ENCODE results near the gene TIAM2. TPM values are rescaled to one million over a fixed set of nuclear protein-coding genes. Genes with fewer than 3 reads are reported as not detected.
"Not testable (repeated sequence)": the region's sequence is repeated elsewhere in the genome, so short reads cannot be mapped to it uniquely, and the experiment has no call there.

Gene TIAM2
- 10.6 and 19.3 TPM in 2 replicates for total RNA-seq

- peak; percentile 47 for DNase-seq
Measured at GRCh38 chr6:154995254-154996015, at the start of gene TIAM2. Gene TIAM2 (plus strand): TSS chr6:154995315. CDS start chr6:155129224, 133,909 bp downstream.

DNA sequence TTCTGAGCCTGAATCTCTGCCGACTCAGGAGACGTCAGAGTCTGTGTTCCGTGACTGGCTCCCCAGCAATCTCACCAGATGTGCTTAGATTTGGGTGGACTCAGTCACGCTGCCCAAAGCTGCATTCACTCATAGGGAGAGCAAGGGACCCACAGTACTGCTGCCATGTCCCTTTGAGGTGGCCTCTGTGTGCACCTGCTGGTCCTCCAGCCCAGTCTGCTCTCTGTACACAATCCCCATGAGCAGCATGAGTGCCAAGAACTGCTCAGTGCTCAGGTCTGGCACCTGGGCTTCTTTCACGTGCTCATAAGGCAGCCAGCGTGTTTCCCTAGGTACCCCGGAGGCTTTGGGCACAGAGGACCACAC, 44.2 kb upstream of the TIAM2 start:
- DNase-seq, result no peak

DNA sequence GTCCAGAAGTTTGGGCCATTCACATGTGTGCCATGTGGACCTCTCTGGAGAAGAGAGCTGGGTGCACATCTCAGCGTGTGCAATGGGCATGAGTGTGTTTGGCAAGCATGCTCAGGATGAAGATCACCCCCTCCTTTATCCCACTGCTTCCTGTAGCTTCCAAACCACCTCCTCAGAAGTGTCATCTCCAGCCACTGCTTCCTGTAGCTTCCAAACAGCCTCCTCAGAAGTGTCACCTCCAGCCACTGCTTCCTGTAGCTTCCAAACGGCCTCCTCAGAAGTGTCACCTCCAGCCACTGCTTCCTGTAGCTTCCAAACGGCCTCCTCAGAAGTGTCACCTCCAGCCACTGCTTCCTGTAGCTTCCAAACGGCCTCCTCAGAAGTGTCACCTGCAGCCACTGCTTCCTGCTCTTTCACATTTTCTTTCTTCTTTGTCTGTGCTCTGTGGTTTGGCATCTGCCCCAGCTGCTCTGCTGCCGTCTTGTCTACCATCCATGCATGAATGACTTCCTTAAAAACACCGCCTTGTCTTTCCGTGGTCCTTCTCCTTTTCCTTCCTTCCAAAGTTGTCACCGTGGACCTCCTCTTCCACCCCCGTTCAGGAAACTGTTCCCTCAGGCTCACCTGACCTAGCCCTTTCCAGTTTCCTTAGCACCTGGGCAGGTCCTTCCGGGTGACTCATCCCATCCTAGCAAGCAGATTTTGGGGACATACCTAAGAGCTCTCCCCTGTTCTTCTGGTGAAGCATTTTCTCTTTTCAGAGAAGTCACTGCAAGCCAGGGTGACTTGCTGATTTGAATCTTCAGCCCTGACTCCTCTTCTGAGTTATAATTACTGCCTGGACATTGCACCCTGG, 43.5 kb upstream of the TIAM2 start:
- no peak for DNase-seq

DNA sequence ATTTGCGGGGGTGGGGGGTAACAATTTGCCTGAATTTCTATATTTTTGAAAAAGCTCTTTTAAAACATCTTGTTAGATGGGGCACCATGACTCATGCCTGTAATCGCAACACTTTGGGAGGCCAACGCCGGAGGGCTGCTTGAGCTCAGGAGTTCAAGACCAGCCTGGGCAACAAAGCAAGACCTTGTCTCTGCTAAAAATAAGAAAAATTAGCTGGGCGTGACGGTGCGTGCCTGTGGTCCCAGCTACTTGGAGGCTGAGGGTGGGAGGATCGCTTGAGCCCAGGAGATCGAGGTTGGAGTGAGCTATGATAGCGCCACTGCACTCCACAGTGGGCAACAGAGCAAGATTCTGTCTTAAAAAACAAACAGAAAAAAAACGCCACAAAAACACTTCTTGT, 41.5 kb upstream of the TIAM2 start:
- DNase-seq, result no peak

- DNase-seq, result no peak
Measured at GRCh38 chr6:154954347-154954746, 40.8 kb upstream of the TIAM2 start.

- no peak for DNase-seq
Measured at GRCh38 chr6:154956771-154957522, 38.2 kb upstream of the TIAM2 start.

- DNase-seq, result no peak
Measured at GRCh38 chr6:154958469-154958868, 36.6 kb upstream of the TIAM2 start.

- no peak for DNase-seq
Measured at GRCh38 chr6:154960299-154960843, 34.7 kb upstream of the TIAM2 start.

- DNase-seq, result no peak
Measured at GRCh38 chr6:154960854-154961530, 34.1 kb upstream of the TIAM2 start.

- peak; percentile 52 for DNase-seq
Measured at GRCh38 chr6:154962753-154963152, 32.4 kb upstream of the TIAM2 start.

GRCh38 chr6:154966065-154966770, 28.9 kb upstream of the TIAM2 start:
- DNase-seq, result not testable (repeated sequence)

- peak; percentile 64 for DNase-seq
Measured at GRCh38 chr6:154969796-154970195, 25.3 kb upstream of the TIAM2 start.

DNA sequence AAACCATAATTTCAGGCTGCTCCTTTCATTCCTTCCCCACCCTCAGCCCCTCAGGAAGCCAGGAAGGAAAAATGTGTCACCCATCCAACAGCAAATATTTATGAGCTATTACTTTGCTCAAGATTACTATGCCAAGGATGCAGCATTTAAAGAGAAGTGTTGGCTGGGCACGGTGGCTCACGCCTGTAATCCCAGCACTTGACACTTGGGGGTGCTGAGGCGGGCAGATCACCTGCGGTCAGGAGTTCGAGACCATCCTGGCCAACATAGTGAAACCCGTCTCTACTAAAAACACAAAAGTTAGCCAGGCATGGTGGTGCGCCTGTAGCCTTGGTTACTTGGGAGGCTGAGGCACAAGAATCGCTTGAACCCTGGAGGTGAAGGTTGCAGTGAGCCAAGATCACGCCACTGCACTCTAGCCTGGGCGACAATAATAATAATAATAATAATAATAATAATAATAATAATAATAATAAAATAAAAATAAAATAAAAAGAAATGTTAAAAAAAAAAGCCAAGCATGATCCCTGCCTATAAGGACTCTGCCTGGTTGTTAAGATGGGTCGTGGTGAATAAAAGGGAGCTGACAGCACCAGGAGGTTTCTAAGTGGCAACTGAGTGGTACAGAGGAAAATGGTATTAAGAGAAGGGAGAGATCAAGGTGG, 20.5 kb upstream of the TIAM2 start:
- DNase-seq, result no peak

DNA sequence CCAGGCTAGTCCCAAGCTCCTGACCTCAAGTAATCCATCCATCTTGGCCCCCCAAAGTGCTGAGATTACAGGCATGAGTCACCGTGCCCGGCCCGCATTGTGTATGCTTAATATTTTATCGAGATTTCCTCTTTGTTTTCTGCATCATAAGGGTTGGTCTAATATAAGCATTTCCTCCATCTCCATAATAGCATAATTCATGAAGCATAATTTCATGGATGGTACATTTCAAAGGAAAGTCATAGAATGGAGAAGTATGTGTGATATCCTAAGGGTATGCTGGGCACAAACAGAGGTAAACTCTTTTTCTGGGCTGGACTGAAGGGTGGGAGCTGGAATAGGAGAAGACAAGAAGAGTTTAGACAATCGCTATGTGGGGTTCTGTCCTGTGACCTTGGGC, 17.5 kb upstream of the TIAM2 start:
- DNase-seq, result no peak

- DNase-seq, result no peak
Measured at GRCh38 chr6:154980273-154981078, 14.6 kb upstream of the TIAM2 start.

DNA sequence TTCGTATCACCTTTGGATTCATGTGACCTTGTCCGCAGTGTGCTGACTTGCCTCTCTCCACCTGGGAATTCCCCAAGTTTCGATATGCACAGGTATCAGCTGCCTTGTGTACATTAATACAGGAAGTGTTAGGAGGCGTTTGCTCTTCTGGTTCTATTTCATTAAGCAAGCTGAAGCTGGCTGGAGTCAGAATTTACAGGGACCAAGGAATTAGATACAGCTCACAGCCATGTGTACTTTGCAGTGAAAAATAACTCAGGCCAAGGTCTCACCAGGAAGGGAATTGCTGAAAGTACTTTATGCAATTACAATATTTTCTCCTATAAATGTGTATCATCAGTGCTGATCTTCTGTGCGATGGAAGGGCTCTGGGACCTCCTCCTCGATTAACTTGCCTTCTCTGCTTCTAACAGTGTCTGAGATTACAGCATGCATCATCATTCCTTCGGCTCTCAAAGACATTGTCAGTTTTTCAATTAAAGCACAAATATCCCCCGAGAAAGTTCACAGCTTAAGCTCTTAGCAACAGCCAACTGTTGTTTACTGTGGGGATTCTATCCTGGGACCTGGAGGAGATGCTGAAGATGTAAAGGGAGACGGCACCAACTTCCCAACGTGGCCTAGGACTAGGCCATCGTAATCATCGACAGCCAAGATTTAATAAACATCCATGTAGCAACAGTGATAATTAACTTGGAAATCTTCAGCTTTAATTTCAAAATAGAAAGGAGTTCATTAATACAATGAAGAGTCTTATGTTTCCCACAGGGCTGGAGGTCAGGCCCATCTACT, 13.8 kb upstream of the TIAM2 start:
- DNase-seq, result no peak

GRCh38 chr6:154984146-154984545, 11.0 kb upstream of the TIAM2 start:
- DNase-seq, result no peak

DNA sequence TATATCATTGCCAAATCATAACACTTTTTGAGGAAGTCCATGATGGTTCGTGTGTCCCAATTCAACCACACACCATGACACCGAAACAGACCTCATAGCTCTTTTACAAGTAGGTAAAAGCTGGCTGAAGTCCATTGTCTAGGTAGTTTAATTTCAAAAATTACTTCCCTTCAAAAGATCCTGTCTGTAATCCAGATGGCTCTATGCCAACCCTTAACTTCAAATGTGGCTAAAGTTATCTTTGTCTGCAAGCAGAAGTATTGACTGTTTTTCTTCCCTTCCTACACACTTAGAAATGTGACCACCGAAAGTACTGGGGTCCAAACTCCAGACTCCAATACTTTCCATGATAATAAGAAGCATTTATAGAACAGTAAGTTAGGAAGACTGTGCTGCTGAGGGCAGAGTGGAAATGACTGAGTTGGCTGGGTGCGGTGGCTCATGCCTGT, 8.3 kb upstream of the TIAM2 start:
- DNase-seq, result peak; percentile 55

DNA sequence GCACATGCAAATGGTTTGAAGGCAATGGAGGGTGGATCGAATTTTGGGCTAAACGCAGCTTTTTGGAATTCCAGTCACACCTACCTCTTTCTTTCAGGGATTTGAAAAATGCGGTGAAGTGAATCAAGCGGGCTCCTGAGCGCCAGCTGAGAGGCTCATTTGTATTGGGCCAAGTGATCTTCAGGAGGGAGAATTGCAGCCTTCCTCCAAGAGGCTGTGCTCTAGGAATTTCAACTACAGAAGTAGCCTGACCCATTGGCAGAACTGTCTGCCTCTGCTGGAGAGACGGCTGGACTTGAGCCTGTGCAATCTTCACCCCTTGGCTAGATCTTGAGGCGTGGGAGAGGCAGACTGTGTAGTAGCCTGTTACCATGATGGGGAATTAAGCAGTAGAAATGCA, 5.7 kb upstream of the TIAM2 start:
- no peak for DNase-seq
